GM23338 (cell line): ENCODE measurements around the gene EPHA7. TPM values are rescaled to one million over a fixed set of nuclear protein-coding genes. Genes with fewer than 3 reads are reported as not detected.
A peak's percentile ranks its signal among the peaks of the same experiment; 100 is the strongest.

ENCODE experiments used
- ATAC-seq: fragments of 200-7000 bp; cut with Tn5 transposase; 3 replicates; pipeline ENCODE4 v1.9.1; 2020
- DNase-seq: peaks from one replicate; pipeline ENCODE4 v3.0.0-alpha.2; 2015; ENCODE audit warnings: low spot score
- H2AFZ ChIP-seq: fragments of 200-600 bp; sonication (generic); 2 replicates; pipeline ENCODE4 v1.8.0; 2016; ENCODE audit warnings: antibody characterized with exemption, mild to moderate bottlenecking, moderate library complexity
- H3F3A ChIP-seq: fragments of 200-600 bp; sonication (generic); replicated peaks from 2 replicates; pipeline ENCODE4 v1.8.0; 2017; ENCODE audit warnings: antibody characterized with exemption, mixed run types, low read depth
- H3K27ac ChIP-seq: fragments of 200-600 bp; sonication (generic); 2 replicates; pipeline ENCODE4 v1.6.1; 2016; ENCODE audit warnings: low read depth
- H3K27me3 ChIP-seq: fragments of 200-600 bp; sonication (generic); 2 replicates; pipeline ENCODE4 v1.8.0; 2016; ENCODE audit warnings: mild to moderate bottlenecking, mixed run types, moderate library complexity; ENCODE audit not compliant: insufficient read depth
- H3K36me3 ChIP-seq: fragments of 200-600 bp; sonication (generic); 2 replicates; pipeline ENCODE4 v1.8.0; 2016; ENCODE audit warnings: mild to moderate bottlenecking; ENCODE audit not compliant: insufficient read depth
- H3K4me1 ChIP-seq: fragments of 200-600 bp; sonication (generic); 2 replicates; pipeline ENCODE4 v1.8.0; 2016; ENCODE audit warnings: mild to moderate bottlenecking, moderate library complexity; ENCODE audit not compliant: insufficient read depth
- H3K4me2 ChIP-seq: fragments of 200-600 bp; sonication (generic); 2 replicates; pipeline ENCODE4 v1.7.1; 2017; ENCODE audit warnings: mixed run types
- H3K4me3 ChIP-seq: fragments of 200-600 bp; sonication (generic); 2 replicates; pipeline ENCODE4 v1.6.1; 2016; ENCODE audit warnings: mixed run types
- H3K79me2 ChIP-seq: fragments of 200-600 bp; sonication (generic); replicated peaks from 2 replicates; pipeline ENCODE4 v1.8.0; 2017; ENCODE audit warnings: mild to moderate bottlenecking; ENCODE audit not compliant: insufficient read depth
- H3K9me2 ChIP-seq: fragments of 200-600 bp; sonication (generic); 2 replicates; pipeline ENCODE4 v1.8.0; 2017; ENCODE audit not compliant: insufficient read depth
- H4K20me1 ChIP-seq: fragments of 200-600 bp; sonication (generic); replicated peaks from 2 replicates; pipeline ENCODE4 v1.8.0; 2017; ENCODE audit warnings: mild to moderate bottlenecking; ENCODE audit not compliant: insufficient read depth
- H3K27ac Mint-ChIP-seq: 2 replicates; pipeline ENCODE4 v1.8.0; 2020; ENCODE audit warnings: inconsistent platforms, mild to moderate bottlenecking, moderate library complexity, mixed read lengths
- H3K27me3 Mint-ChIP-seq: 3 replicates; pipeline ENCODE4 v1.8.0; 2022; ENCODE audit warnings: low read depth, mild to moderate bottlenecking, moderate library complexity, mixed read lengths, inconsistent platforms; ENCODE audit not compliant: insufficient read depth, poor library complexity
- H3K36me3 Mint-ChIP-seq: 3 replicates; pipeline ENCODE4 v1.8.0; 2021; ENCODE audit warnings: low read depth, mild to moderate bottlenecking, inconsistent platforms, moderate library complexity, mixed read lengths
- H3K4me1 Mint-ChIP-seq: 3 replicates; pipeline ENCODE4 v1.8.0; 2020; ENCODE audit warnings: mild to moderate bottlenecking, inconsistent platforms, mixed read lengths
- H3K4me3 Mint-ChIP-seq: 3 replicates; pipeline ENCODE4 v1.8.0; 2021; ENCODE audit warnings: moderate library complexity, mild to moderate bottlenecking, inconsistent platforms, mixed read lengths
- H3K9me3 Mint-ChIP-seq: 3 replicates; pipeline ENCODE4 v1.8.0; 2020; ENCODE audit warnings: moderate library complexity, mild to moderate bottlenecking, inconsistent platforms, mixed read lengths
- CREB1 ChIP-seq: fragments of 250-450 bp; sonication (Bioruptor Pico); IDR thresholded peaks from 2 replicates; pipeline ENCODE4 v1.5.0; 2020; ENCODE audit warnings: low read depth, mild to moderate bottlenecking, moderate library complexity
- ETS1 ChIP-seq: IDR thresholded peaks from 2 replicates; pipeline ENCODE4 v1.6.1; 2016; ENCODE audit warnings: antibody characterized with exemption
- EZH2 ChIP-seq: fragments of 200-600 bp; sonication (generic); IDR thresholded peaks from one replicate; pipeline ENCODE4 v1.8.0; 2017; ENCODE audit warnings: antibody characterized with exemption, mild to moderate bottlenecking, low read depth; ENCODE audit not compliant: unreplicated experiment
- EZH2phosphoT487 ChIP-seq: fragments of 200-600 bp; sonication (generic); IDR thresholded peaks from one replicate; pipeline ENCODE4 v1.8.1; 2018; ENCODE audit warnings: antibody characterized with exemption; ENCODE audit not compliant: unreplicated experiment
- JUNB ChIP-seq: IDR thresholded peaks from one replicate; pipeline ENCODE4 v1.6.1; 2016; ENCODE audit warnings: antibody characterized with exemption; ENCODE audit not compliant: unreplicated experiment
- NANOG ChIP-seq: IDR thresholded peaks from 2 replicates; pipeline ENCODE4 v1.6.1; 2016; ENCODE audit warnings: antibody characterized with exemption, borderline replicate concordance
- POLR2AphosphoS5 ChIP-seq: IDR thresholded peaks from 2 replicates; pipeline ENCODE4 v1.6.1; 2016; ENCODE audit warnings: antibody characterized with exemption, low read depth
- REST ChIP-seq: IDR thresholded peaks from one replicate; pipeline ENCODE4 v1.6.1; 2018; ENCODE audit warnings: antibody characterized with exemption; ENCODE audit not compliant: unreplicated experiment
- STAT1 ChIP-seq: IDR thresholded peaks from one replicate; pipeline ENCODE4 v1.6.1; 2016; ENCODE audit warnings: antibody characterized with exemption; ENCODE audit not compliant: unreplicated experiment
- ZNF114 ChIP-seq: fragments of 250-450 bp; sonication (Bioruptor Pico); IDR thresholded peaks from 2 replicates; pipeline ENCODE4 v1.5.0; 2020; ENCODE audit warnings: mild to moderate bottlenecking, moderate library complexity
- ZNF331 ChIP-seq: fragments of 250-450 bp; sonication (Bioruptor Pico); IDR thresholded peaks from 2 replicates; pipeline ENCODE4 v1.5.0; 2020; ENCODE audit warnings: low read depth, mild to moderate bottlenecking, moderate library complexity
- polyA plus RNA-seq: library from polyadenylated mRNA; unstranded; fragments of >200 nt; fragmentation: Nextera tagmentation; extraction: Ambion mirVana; gene quantifications from 2 replicates; pipeline ENCODE4 v1.2.1, GENCODE V29; 2016
- total RNA-seq: library from RNA; depleted of rRNA; stranded (reverse); fragments of >200 nt; shearing (Covaris generic); gene quantifications from 2 replicates; pipeline ENCODE4 v1.2.3, GENCODE V29; 2014
- TF ChIP-seq, protein P1 (sequence below): fragments of 250-450 bp; sonication (Bioruptor Pico); IDR thresholded peaks from 2 replicates; pipeline ENCODE4 v1.5.0; 2020; ENCODE audit warnings: mild to moderate bottlenecking, moderate library complexity

EPHA7 gene
- total and polyA plus RNA-seq, 2 experiments from 2014 or later: 3.3 to 7.3 TPM

- TF ChIP-seq, protein P1, sequence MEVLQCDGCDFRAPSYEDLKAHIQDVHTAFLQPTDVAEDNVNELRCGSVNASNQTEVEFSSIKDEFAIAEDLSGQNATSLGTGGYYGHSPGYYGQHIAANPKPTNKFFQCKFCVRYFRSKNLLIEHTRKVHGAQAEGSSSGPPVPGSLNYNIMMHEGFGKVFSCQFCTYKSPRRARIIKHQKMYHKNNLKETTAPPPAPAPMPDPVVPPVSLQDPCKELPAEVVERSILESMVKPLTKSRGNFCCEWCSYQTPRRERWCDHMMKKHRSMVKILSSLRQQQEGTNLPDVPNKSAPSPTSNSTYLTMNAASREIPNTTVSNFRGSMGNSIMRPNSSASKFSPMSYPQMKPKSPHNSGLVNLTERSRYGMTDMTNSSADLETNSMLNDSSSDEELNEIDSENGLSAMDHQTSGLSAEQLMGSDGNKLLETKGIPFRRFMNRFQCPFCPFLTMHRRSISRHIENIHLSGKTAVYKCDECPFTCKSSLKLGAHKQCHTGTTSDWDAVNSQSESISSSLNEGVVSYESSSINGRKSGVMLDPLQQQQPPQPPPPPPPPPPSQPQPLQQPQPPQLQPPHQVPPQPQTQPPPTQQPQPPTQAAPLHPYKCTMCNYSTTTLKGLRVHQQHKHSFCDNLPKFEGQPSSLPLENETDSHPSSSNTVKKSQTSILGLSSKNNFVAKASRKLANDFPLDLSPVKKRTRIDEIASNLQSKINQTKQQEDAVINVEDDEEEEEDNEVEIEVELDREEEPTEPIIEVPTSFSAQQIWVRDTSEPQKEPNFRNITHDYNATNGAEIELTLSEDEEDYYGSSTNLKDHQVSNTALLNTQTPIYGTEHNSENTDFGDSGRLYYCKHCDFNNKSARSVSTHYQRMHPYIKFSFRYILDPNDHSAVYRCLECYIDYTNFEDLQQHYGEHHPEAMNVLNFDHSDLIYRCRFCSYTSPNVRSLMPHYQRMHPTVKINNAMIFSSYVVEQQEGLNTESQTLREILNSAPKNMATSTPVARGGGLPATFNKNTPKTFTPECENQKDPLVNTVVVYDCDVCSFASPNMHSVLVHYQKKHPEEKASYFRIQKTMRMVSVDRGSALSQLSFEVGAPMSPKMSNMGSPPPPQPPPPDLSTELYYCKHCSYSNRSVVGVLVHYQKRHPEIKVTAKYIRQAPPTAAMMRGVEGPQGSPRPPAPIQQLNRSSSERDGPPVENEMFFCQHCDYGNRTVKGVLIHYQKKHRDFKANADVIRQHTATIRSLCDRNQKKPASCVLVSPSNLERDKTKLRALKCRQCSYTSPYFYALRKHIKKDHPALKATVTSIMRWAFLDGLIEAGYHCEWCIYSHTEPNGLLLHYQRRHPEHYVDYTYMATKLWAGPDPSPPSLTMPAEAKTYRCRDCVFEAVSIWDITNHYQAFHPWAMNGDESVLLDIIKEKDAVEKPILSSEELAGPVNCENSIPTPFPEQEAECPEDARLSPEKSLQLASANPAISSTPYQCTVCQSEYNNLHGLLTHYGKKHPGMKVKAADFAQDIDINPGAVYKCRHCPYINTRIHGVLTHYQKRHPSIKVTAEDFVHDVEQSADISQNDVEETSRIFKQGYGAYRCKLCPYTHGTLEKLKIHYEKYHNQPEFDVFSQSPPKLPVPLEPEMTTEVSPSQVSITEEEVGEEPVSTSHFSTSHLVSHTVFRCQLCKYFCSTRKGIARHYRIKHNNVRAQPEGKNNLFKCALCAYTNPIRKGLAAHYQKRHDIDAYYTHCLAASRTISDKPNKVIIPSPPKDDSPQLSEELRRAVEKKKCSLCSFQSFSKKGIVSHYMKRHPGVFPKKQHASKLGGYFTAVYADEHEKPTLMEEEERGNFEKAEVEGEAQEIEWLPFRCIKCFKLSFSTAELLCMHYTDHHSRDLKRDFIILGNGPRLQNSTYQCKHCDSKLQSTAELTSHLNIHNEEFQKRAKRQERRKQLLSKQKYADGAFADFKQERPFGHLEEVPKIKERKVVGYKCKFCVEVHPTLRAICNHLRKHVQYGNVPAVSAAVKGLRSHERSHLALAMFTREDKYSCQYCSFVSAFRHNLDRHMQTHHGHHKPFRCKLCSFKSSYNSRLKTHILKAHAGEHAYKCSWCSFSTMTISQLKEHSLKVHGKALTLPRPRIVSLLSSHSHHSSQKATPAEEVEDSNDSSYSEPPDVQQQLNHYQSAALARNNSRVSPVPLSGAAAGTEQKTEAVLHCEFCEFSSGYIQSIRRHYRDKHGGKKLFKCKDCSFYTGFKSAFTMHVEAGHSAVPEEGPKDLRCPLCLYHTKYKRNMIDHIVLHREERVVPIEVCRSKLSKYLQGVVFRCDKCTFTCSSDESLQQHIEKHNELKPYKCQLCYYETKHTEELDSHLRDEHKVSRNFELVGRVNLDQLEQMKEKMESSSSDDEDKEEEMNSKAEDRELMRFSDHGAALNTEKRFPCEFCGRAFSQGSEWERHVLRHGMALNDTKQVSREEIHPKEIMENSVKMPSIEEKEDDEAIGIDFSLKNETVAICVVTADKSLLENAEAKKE: no peak
- TF ChIP-seq STAT1 (no peak), NANOG (no peak), ZNF114 (CRISPR knock-in tag) (no peak)
Measured at GRCh38 chr6:93218096-93218495, 201.3 kb downstream of the EPHA7 start (continued).

DNA sequence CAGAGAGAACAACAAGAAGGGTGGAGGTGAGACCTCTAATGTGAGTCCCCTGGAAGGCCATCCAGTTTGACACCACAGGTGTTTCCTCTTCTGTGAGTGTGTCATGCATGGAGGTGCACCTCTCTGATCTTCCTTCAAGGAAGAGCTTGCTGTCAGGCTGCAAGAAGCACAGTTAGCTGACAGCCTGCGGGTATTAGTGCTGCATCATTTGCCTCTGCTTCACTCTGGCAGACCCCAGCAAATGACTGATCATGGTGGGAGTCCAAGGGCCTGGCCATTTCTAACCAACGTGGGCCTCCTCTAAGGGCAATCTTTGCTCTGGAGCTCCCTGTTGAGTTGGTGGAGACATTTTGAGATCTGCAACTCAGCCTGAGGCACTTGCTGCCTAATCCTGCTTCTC, 206.3 kb downstream of the EPHA7 start:
- ATAC-seq: no peak
- H3K36me3 Mint-ChIP-seq: no peaks in the 10 kb centered on the region
- TF ChIP-seq ZNF331 (CRISPR knock-in tag) (no peak), REST (no peak), ZNF114 (CRISPR knock-in tag) (no peak), EZH2 (no peak), ETS1 (no peak), POLR2AphosphoS5 (no peak), EZH2phosphoT487 (no peak), NANOG (no peak), JUNB (no peak), STAT1 (no peak), CREB1 (CRISPR knock-in tag) (no peak)

More for the DNA sequence above, 206.3 kb downstream of the EPHA7 start:
- Histone ChIP-seq H3K4me2 (no peak overlapping the region), H4K20me1 (no peaks in the 10 kb centered on the region), H3K4me1 (no peaks in the 10 kb centered on the region), H3K9me2 (no peaks in the 10 kb centered on the region), H3K79me2 (no peaks in the 10 kb centered on the region), H3F3A (no peaks in the 10 kb centered on the region), H3K27ac (no peak overlapping the region), H3K4me3 (no peak overlapping the region), H3K36me3 (no peaks in the 10 kb centered on the region), H3K27me3 (no peaks in the 10 kb centered on the region), H2AFZ (peak overlapping the region; percentile 65; the same call in 1 of the 2 replicates)
- Mint-ChIP-seq H3K9me3 (0 out of 3 replicates have a peak, but pooled peaks cover 3% of the 10 kb centered on the region), H3K4me3 (no peak overlapping the region), H3K4me1 (peaks cover 9% of the 10 kb centered on the region), H3K27me3 (no peaks in the 10 kb centered on the region), H3K27ac (no peak overlapping the region)
- DNase-seq: no peak
